ENCODE measurements around the gene NOXRED1.

DNA sequence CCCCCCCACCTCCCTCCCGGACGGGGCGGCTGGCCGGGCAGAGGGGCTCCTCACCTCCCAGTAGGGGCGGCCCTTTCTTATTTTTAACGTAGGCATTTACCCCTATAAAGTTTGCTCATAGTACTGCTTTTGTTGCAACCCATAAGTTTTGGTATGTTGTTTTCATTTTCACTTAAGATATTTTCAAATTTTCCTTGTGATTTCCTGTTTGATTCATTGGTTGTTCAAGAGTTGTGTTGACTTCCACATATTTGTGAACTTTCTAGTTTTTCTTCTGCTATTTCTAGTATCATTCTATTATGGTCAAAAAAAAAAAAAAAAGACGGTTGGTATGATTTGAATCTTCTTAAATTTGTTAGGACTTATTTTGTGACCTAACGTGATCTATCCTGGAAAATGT lies 6.5 kb downstream of the NOXRED1 start:
- TF ChIP-seq, protein P1, sequence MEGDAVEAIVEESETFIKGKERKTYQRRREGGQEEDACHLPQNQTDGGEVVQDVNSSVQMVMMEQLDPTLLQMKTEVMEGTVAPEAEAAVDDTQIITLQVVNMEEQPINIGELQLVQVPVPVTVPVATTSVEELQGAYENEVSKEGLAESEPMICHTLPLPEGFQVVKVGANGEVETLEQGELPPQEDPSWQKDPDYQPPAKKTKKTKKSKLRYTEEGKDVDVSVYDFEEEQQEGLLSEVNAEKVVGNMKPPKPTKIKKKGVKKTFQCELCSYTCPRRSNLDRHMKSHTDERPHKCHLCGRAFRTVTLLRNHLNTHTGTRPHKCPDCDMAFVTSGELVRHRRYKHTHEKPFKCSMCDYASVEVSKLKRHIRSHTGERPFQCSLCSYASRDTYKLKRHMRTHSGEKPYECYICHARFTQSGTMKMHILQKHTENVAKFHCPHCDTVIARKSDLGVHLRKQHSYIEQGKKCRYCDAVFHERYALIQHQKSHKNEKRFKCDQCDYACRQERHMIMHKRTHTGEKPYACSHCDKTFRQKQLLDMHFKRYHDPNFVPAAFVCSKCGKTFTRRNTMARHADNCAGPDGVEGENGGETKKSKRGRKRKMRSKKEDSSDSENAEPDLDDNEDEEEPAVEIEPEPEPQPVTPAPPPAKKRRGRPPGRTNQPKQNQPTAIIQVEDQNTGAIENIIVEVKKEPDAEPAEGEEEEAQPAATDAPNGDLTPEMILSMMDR (conservative IDR thresholded peaks at IDR 0.05): no peak
- TF ChIP-seq EZH2 (IDR thresholded peaks at IDR 0.05; ENCODE audit: low read depth): no peak

Measured in PC-9 (cell line).